GM12873 (cell line): ENCODE measurements around the gene ARHGAP42.

ENCODE experiments used
- CTCF ChIP-seq: IDR thresholded peaks from 2 replicates; pipeline ENCODE4 v1.5.1; 2012; ENCODE audit warnings: low read depth, mild to moderate bottlenecking, moderate library complexity, low read length, control low read depth; ENCODE audit not compliant: insufficient read depth; ENCODE audit errors: missing control alignments

The ARHGAP42 gene

GRCh38 chr11:100711984-100712383 is 24.9 kb downstream of the ARHGAP42 start:
- no peak for TF ChIP-seq CTCF

- TF ChIP-seq CTCF: no peak
Observed at GRCh38 chr11:100712583-100712982, 25.5 kb downstream of the ARHGAP42 start.

GRCh38 chr11:100715165-100715761 is 28.2 kb downstream of the ARHGAP42 start:
- no peak for TF ChIP-seq CTCF

GRCh38 chr11:100716838-100717237 is 29.8 kb downstream of the ARHGAP42 start:
- no peak for TF ChIP-seq CTCF

GRCh38 chr11:100719362-100719761 is 32.3 kb downstream of the ARHGAP42 start:
- TF ChIP-seq CTCF: no peak

GRCh38 chr11:100719809-100720221 is 32.7 kb downstream of the ARHGAP42 start:
- TF ChIP-seq CTCF: no peak

GRCh38 chr11:100726680-100727079 is 39.6 kb downstream of the ARHGAP42 start:
- TF ChIP-seq CTCF: no peak
